ENCODE measurements around the gene DYRK4.
A peak's percentile ranks its signal among the peaks of the same experiment; 100 is the strongest.
"Not testable (repeated sequence)": the region's sequence is repeated elsewhere in the genome, so short reads cannot be mapped to it uniquely, and the experiment has no call there.

Gene DYRK4

GRCh38 chr12:4562034-4562657 lies at the start of gene DYRK4:
Gene DYRK4, plus strand, starts transcription at chr12:4562208. Its CDS starts 38 bp downstream, at chr12:4562246.
- no peaks in the 10 kb centered on the region for H4K20me1 ChIP-seq (ENCODE audit: low read depth, low read length)
- H3K4me2 ChIP-seq (ENCODE audit: low read depth, low read length, poor library complexity, severe bottlenecking) = no peak within 1 kb of the TSS
- H3K79me2 ChIP-seq (ENCODE audit: insufficient read depth, low read length) = no peaks in the 10 kb centered on the region
- no peak for TF ChIP-seq CTCF (IDR thresholded peaks at IDR 0.05; ENCODE audit: insufficient read depth, low read length, poor library complexity, severe bottlenecking)
- TF ChIP-seq EZH2phosphoT487 (conservative IDR thresholded peaks at IDR 0.05; ENCODE audit: low read length) = no peak
- no peaks in the 10 kb centered on the region for H3K9me2 ChIP-seq (replicated peaks; ENCODE audit: insufficient read depth, low read length)
- no peak within 1 kb of the TSS for H3K27ac ChIP-seq (ENCODE audit: low read depth, low read length)
- no peak within 1 kb of the TSS for H3K9ac ChIP-seq (ENCODE audit: low read length)
- no peaks in the 10 kb centered on the region for H3K27me3 ChIP-seq (ENCODE audit: low read length)
- no peak within 1 kb of the TSS for H2AFZ ChIP-seq (ENCODE audit: low read depth, low read length, severe bottlenecking)
- peaks cover 27% of the 10 kb centered on the region for H3K36me3 ChIP-seq (ENCODE audit: low read length)
- H3F3A ChIP-seq (ENCODE audit: insufficient read depth) = peaks cover 26% of the 10 kb centered on the region
- no peaks in the 10 kb centered on the region for H3K9me3 ChIP-seq (ENCODE audit: insufficient read depth, low read length)
- H3K4me3 ChIP-seq (ENCODE audit: insufficient read depth, low read length, poor library complexity, severe bottlenecking) = no peak within 1 kb of the TSS

GRCh38 chr12:4518106-4518728 lies 43.8 kb upstream of the DYRK4 start:
- Histone ChIP-seq H3K9me3 (ENCODE audit: insufficient read depth, low read length) (no peaks in the 10 kb centered on the region), H4K20me1 (ENCODE audit: low read depth, low read length) (no peaks in the 10 kb centered on the region), H3F3A (ENCODE audit: insufficient read depth) (no peaks in the 10 kb centered on the region; the same call in 1 of the 2 replicates), H3K27me3 (ENCODE audit: low read length) (no peaks in the 10 kb centered on the region), H3K4me2 (ENCODE audit: low read depth, low read length, poor library complexity, severe bottlenecking) (no peak overlapping the region), H2AFZ (ENCODE audit: low read depth, low read length, severe bottlenecking) (no peak overlapping the region), H3K27ac (ENCODE audit: low read depth, low read length) (no peak overlapping the region), H3K9ac (ENCODE audit: low read length) (no peak overlapping the region), H3K36me3 (ENCODE audit: low read length) (peaks cover 18% of the 10 kb centered on the region; the same call in 1 of the 2 replicates), H3K9me2 (replicated peaks; ENCODE audit: insufficient read depth, low read length) (no peaks in the 10 kb centered on the region), H3K4me3 (ENCODE audit: insufficient read depth, low read length, poor library complexity, severe bottlenecking) (no peak overlapping the region), H3K79me2 (ENCODE audit: insufficient read depth, low read length) (no peaks in the 10 kb centered on the region)
- TF ChIP-seq CTCF (IDR thresholded peaks at IDR 0.05; ENCODE audit: insufficient read depth, low read length, poor library complexity, severe bottlenecking) (no peak), EZH2phosphoT487 (conservative IDR thresholded peaks at IDR 0.05; ENCODE audit: low read length) (no peak)

- H3K79me2 ChIP-seq (ENCODE audit: insufficient read depth, low read length); H3K9ac ChIP-seq (ENCODE audit: low read length); H3K4me3 ChIP-seq (ENCODE audit: insufficient read depth, low read length, poor library complexity, severe bottlenecking); H3K27ac ChIP-seq (ENCODE audit: low read depth, low read length); H3F3A ChIP-seq (ENCODE audit: insufficient read depth); H2AFZ ChIP-seq (ENCODE audit: low read depth, low read length, severe bottlenecking); H3K9me2 ChIP-seq (replicated peaks; ENCODE audit: insufficient read depth, low read length); H4K20me1 ChIP-seq (ENCODE audit: low read depth, low read length); H3K4me2 ChIP-seq (ENCODE audit: low read depth, low read length, poor library complexity, severe bottlenecking); H3K9me3 ChIP-seq (ENCODE audit: insufficient read depth, low read length); H3K27me3 ChIP-seq (ENCODE audit: low read length): not testable (repeated sequence)
- H3K36me3 ChIP-seq (ENCODE audit: low read length) = peaks cover 22% of the 10 kb centered on the region
These were observed 38.6 kb upstream of the DYRK4 start for GRCh38 chr12:4523443-4523842.

GRCh38 chr12:4526923-4527546 lies 35.0 kb upstream of the DYRK4 start:
- TF ChIP-seq CTCF (IDR thresholded peaks at IDR 0.05; ENCODE audit: insufficient read depth, low read length, poor library complexity, severe bottlenecking) (peak; percentile 32), EZH2phosphoT487 (conservative IDR thresholded peaks at IDR 0.05; ENCODE audit: low read length) (no peak)
- Histone ChIP-seq H3K79me2 (ENCODE audit: insufficient read depth, low read length) (no peaks in the 10 kb centered on the region), H3K9me3 (ENCODE audit: insufficient read depth, low read length) (no peaks in the 10 kb centered on the region), H3K36me3 (ENCODE audit: low read length) (peaks cover 44% of the 10 kb centered on the region), H3K4me2 (ENCODE audit: low read depth, low read length, poor library complexity, severe bottlenecking) (no peak overlapping the region), H3K9ac (ENCODE audit: low read length) (no peak overlapping the region), H3K4me3 (ENCODE audit: insufficient read depth, low read length, poor library complexity, severe bottlenecking) (no peak overlapping the region), H3K27ac (ENCODE audit: low read depth, low read length) (no peak overlapping the region; the same call in 1 of the 2 replicates), H4K20me1 (ENCODE audit: low read depth, low read length) (0 out of 2 replicates have a peak, but pooled peaks cover 4% of the 10 kb centered on the region), H3K27me3 (ENCODE audit: low read length) (no peaks in the 10 kb centered on the region), H3K9me2 (replicated peaks; ENCODE audit: insufficient read depth, low read length) (no peaks in the 10 kb centered on the region), H2AFZ (ENCODE audit: low read depth, low read length, severe bottlenecking) (no peak overlapping the region), H3F3A (ENCODE audit: insufficient read depth) (peaks cover 16% of the 10 kb centered on the region)
